ENCODE data around the gene GATD1.
A peak's percentile ranks its signal among the peaks of the same experiment; 100 is the strongest.

The GATD1 gene

DNA sequence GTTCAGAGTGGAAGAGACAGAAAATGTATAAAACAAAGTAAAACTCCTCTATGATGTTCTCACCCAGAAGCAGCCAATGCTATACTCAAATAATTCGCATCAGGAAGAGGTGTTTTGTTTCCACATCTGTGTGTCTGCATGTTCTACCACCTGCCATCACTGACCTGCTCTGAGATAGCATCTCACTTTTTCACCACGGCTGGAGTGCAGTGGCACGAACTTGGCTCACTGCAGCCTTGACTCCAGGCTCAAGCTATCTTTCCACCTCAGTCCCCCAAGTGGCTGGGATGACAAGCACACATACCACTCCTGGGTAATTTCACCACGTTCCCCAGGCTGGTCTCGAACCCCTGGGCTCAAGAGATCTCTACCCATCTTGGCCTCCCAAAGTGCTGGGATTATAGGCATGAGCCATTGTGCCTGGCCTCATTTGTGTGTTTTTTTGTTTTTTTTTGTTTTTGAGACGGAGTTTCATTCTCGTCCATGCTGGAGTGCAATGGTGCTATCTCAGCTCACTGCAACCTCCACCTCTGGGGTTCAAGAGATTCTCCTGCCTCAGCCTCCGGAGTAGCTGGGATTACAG is 15.7 kb downstream of the GATD1 start:
- no peak for DNase-seq
- no peaks in the 10 kb centered on the region for H3K27me3 ChIP-seq (replicated peaks in 2 of 5; ENCODE audit: control insufficient read depth in 4 of 5, insufficient read depth in 5 of 5, low read length in 4 of 5)
- no peaks in the 10 kb centered on the region for H3K9me3 ChIP-seq (ENCODE audit: control extremely low read depth in 1 of 5, control insufficient read depth in 4 of 5, insufficient read depth in 2 of 5, low read depth in 1 of 5, low read length in 4 of 5)
- H3K27ac ChIP-seq (ENCODE audit: insufficient read depth in 1 of 2, low read depth in 1 of 2, low read length in 2 of 2, poor library complexity in 1 of 2, severe bottlenecking in 2 of 2), result no peak overlapping the region
- no peak overlapping the region for H3K4me3 ChIP-seq (ENCODE audit: control insufficient read depth in 1 of 7, extremely low read depth in 1 of 7, insufficient read depth in 4 of 7, low read depth in 2 of 7, low read length in 6 of 7)
- peaks cover 12 to 87% (median 64%) of the 10 kb centered on the region in 4 experiments for H3K36me3 ChIP-seq (ENCODE audit: control insufficient read depth in 4 of 4, insufficient read depth in 4 of 4, low read length in 3 of 4)
- no peaks in the 10 kb centered on the region for H3K4me1 ChIP-seq (ENCODE audit: control extremely low read depth in 1 of 4, control insufficient read depth in 4 of 4, insufficient read depth in 4 of 4, low read length in 3 of 4)
- CTCF ChIA-PET, result interaction anchor here (0.8 to 9.7 kb wide), 8 partner anchors 10 to 99 kb away, joined by 3 to 103 read pairs (median 4); partner anchors contain the start of genes GATD1 and TALDO1
- POLR2A ChIA-PET, result no interaction called here
- WGBS (ENCODE audit: insufficient coverage), result 99% methylated on average over 7 of the region's 8 CpGs

- Histone ChIP-seq H3K4me3 (ENCODE audit: control insufficient read depth in 1 of 7, extremely low read depth in 1 of 7, insufficient read depth in 4 of 7, low read depth in 2 of 7, low read length in 6 of 7) (no peak overlapping the region), H3K4me1 (ENCODE audit: control extremely low read depth in 1 of 4, control insufficient read depth in 4 of 4, insufficient read depth in 4 of 4, low read length in 3 of 4) (no peaks in the 10 kb centered on the region), H3K27ac (ENCODE audit: insufficient read depth in 1 of 2, low read depth in 1 of 2, low read length in 2 of 2, poor library complexity in 1 of 2, severe bottlenecking in 2 of 2) (no peak overlapping the region), H3K36me3 (ENCODE audit: control insufficient read depth in 4 of 4, insufficient read depth in 4 of 4, low read length in 3 of 4) (peaks cover 12 to 88% (median 71%) of the 10 kb centered on the region in 4 experiments), H3K27me3 (replicated peaks in 2 of 5; ENCODE audit: control insufficient read depth in 4 of 5, insufficient read depth in 5 of 5, low read length in 4 of 5) (no peaks in the 10 kb centered on the region), H3K9me3 (ENCODE audit: control extremely low read depth in 1 of 5, control insufficient read depth in 4 of 5, insufficient read depth in 2 of 5, low read depth in 1 of 5, low read length in 4 of 5) (no peaks in the 10 kb centered on the region)
- no peak for DNase-seq
- CTCF ChIA-PET, result interaction anchor here (0.7 to 9.7 kb wide), 3 partner anchors 16 to 35 kb away, joined by 3 to 103 read pairs (median 5); no protein-coding TSS in a partner anchor
- POLR2A ChIA-PET, result no interaction called here
These were observed 17.1 kb downstream of the GATD1 start for GRCh38 chr11:760236-760635.

- H3K27me3 ChIP-seq (replicated peaks in 2 of 5; ENCODE audit: control insufficient read depth in 4 of 5, insufficient read depth in 5 of 5, low read length in 4 of 5), result no peaks in the 10 kb centered on the region
- peaks cover 7 to 56% (median 43%) of the 10 kb centered on the region in 4 experiments for H3K4me1 ChIP-seq (ENCODE audit: control extremely low read depth in 1 of 4, control insufficient read depth in 4 of 4, insufficient read depth in 4 of 4, low read length in 3 of 4)
- H3K9me3 ChIP-seq (ENCODE audit: control extremely low read depth in 1 of 5, control insufficient read depth in 4 of 5, insufficient read depth in 2 of 5, low read depth in 1 of 5, low read length in 4 of 5), result no peaks in the 10 kb centered on the region
- peaks cover 0 to 20% (median 5%) of the 10 kb centered on the region in 4 experiments for H3K36me3 ChIP-seq (ENCODE audit: control insufficient read depth in 4 of 4, insufficient read depth in 4 of 4, low read length in 3 of 4)
- WGBS (ENCODE audit: insufficient coverage), result 6% methylated on average over 2 of the region's 2 CpGs
- DNase-seq, result no peak
- ChIA-PET CTCF (interaction anchor here (0.6 to 9.2 kb wide), 5 partner anchors 9 to 65 kb away, joined by 3 to 133 read pairs (median 6); no protein-coding TSS in a partner anchor), POLR2A (no interaction called here)
- H3K27ac ChIP-seq (ENCODE audit: insufficient read depth in 1 of 2, low read depth in 1 of 2, low read length in 2 of 2, poor library complexity in 1 of 2, severe bottlenecking in 2 of 2), result peak overlapping the region; percentile 91 to 99
- peak overlapping the region in 6 of 7 experiments; percentile 44 to 100 (median 94) for H3K4me3 ChIP-seq (ENCODE audit: control insufficient read depth in 1 of 7, extremely low read depth in 1 of 7, insufficient read depth in 4 of 7, low read depth in 2 of 7, low read length in 6 of 7)
These were observed 27.6 kb downstream of the GATD1 start for GRCh38 chr11:749731-750130.

DNA sequence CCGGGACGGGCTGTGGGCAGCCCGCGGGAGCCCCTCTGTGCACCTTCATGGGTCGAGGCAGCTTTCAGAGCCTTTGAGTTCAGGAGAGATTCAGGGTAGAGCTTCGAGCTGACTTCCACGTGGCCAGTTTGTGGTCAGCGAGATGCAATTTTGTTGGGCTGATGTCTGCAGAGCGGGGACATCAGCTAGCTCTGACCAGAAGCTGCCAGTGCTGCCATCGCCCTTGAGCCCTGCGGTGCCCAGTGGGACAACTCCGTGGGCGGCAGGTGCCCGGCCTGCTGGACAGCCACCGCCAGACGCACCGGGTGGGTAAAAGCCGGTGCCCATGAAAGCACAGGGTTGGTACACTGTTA is 29.3 kb downstream of the GATD1 start:
- DNase-seq, result peak in 1 of 3 donors; percentile 45
- Histone ChIP-seq H3K27ac (ENCODE audit: insufficient read depth in 1 of 2, low read depth in 1 of 2, low read length in 2 of 2, poor library complexity in 1 of 2, severe bottlenecking in 2 of 2) (peak overlapping the region; percentile 91 to 99), H3K9me3 (ENCODE audit: control extremely low read depth in 1 of 5, control insufficient read depth in 4 of 5, insufficient read depth in 2 of 5, low read depth in 1 of 5, low read length in 4 of 5) (no peaks in the 10 kb centered on the region), H3K4me3 (ENCODE audit: control insufficient read depth in 1 of 7, extremely low read depth in 1 of 7, insufficient read depth in 4 of 7, low read depth in 2 of 7, low read length in 6 of 7) (peak overlapping the region; percentile 69 to 100 (median 93)), H3K27me3 (replicated peaks in 2 of 5; ENCODE audit: control insufficient read depth in 4 of 5, insufficient read depth in 5 of 5, low read length in 4 of 5) (no peaks in the 10 kb centered on the region), H3K36me3 (ENCODE audit: control insufficient read depth in 4 of 4, insufficient read depth in 4 of 4, low read length in 3 of 4) (peaks cover 0 to 20% (median 5%) of the 10 kb centered on the region in 4 experiments), H3K4me1 (ENCODE audit: control extremely low read depth in 1 of 4, control insufficient read depth in 4 of 4, insufficient read depth in 4 of 4, low read length in 3 of 4) (peaks cover 7 to 56% (median 43%) of the 10 kb centered on the region in 4 experiments)
- ChIA-PET CTCF (interaction anchor here (0.7 to 9.2 kb wide), 8 partner anchors 9 to 110 kb away, joined by 3 to 133 read pairs (median 4); no protein-coding TSS in a partner anchor), POLR2A (interaction anchor here (0.9 to 1.4 kb wide), 3 partner anchors 10 to 21 kb away, joined by 3 to 8 read pairs (median 5); no protein-coding TSS in a partner anchor)
- WGBS (ENCODE audit: insufficient coverage), result under 1% methylated on average over 18 of the region's 18 CpGs

GRCh38 chr11:747158-748006 is 29.9 kb downstream of the GATD1 start, which contains the start of gene TALDO1:
TALDO1 (plus strand) TSS chr11:747464; CDS start chr11:747482, 18 bp downstream.
- H3K27ac ChIP-seq (ENCODE audit: insufficient read depth in 1 of 2, low read depth in 1 of 2, low read length in 2 of 2, poor library complexity in 1 of 2, severe bottlenecking in 2 of 2), result peak within 1 kb of the TSS; percentile 91 to 99
- CTCF ChIA-PET, result interaction anchor here (0.7 to 9.2 kb wide), 8 partner anchors 8 to 109 kb away, joined by 3 to 133 read pairs (median 4); no protein-coding TSS in a partner anchor
- peaks cover 7 to 56% (median 42%) of the 10 kb centered on the region in 4 experiments for H3K4me1 ChIP-seq (ENCODE audit: control extremely low read depth in 1 of 4, control insufficient read depth in 4 of 4, insufficient read depth in 4 of 4, low read length in 3 of 4)
- POLR2A ChIA-PET, result interaction anchor here (1.4 kb wide), 1 partner anchor 10 kb away, joined by 8 read pairs; no protein-coding TSS in a partner anchor
- peak within 1 kb of the TSS; percentile 69 to 100 (median 93) for H3K4me3 ChIP-seq (ENCODE audit: control insufficient read depth in 1 of 7, extremely low read depth in 1 of 7, insufficient read depth in 4 of 7, low read depth in 2 of 7, low read length in 6 of 7)
- DNase-seq, result peak; percentile 86 to 93 (median 92)
- H3K9me3 ChIP-seq (ENCODE audit: control extremely low read depth in 1 of 5, control insufficient read depth in 4 of 5, insufficient read depth in 2 of 5, low read depth in 1 of 5, low read length in 4 of 5), result no peaks in the 10 kb centered on the region
- H3K27me3 ChIP-seq (replicated peaks in 2 of 5; ENCODE audit: control insufficient read depth in 4 of 5, insufficient read depth in 5 of 5, low read length in 4 of 5), result no peaks in the 10 kb centered on the region
- WGBS (ENCODE audit: insufficient coverage), result 0% methylated on average over 95 of the region's 112 CpGs
- H3K36me3 ChIP-seq (ENCODE audit: control insufficient read depth in 4 of 4, insufficient read depth in 4 of 4, low read length in 3 of 4), result peaks cover 0 to 14% (median 2%) of the 10 kb centered on the region in 4 experiments

- ChIA-PET POLR2A (interaction anchor here (1.4 kb wide), 1 partner anchor 9 kb away, joined by 8 read pairs; no protein-coding TSS in a partner anchor), CTCF (interaction anchor here (1.8 to 9.2 kb wide), 4 partner anchors 10 to 30 kb away, joined by 5 to 133 read pairs (median 17); no protein-coding TSS in a partner anchor)
- Histone ChIP-seq H3K9me3 (ENCODE audit: control extremely low read depth in 1 of 5, control insufficient read depth in 4 of 5, insufficient read depth in 2 of 5, low read depth in 1 of 5, low read length in 4 of 5) (no peaks in the 10 kb centered on the region), H3K27ac (ENCODE audit: insufficient read depth in 1 of 2, low read depth in 1 of 2, low read length in 2 of 2, poor library complexity in 1 of 2, severe bottlenecking in 2 of 2) (peak overlapping the region; percentile 2 to 54), H3K27me3 (replicated peaks in 2 of 5; ENCODE audit: control insufficient read depth in 4 of 5, insufficient read depth in 5 of 5, low read length in 4 of 5) (no peaks in the 10 kb centered on the region), H3K4me3 (ENCODE audit: control insufficient read depth in 1 of 7, extremely low read depth in 1 of 7, insufficient read depth in 4 of 7, low read depth in 2 of 7, low read length in 6 of 7) (peak overlapping the region; percentile 69 to 100 (median 93)), H3K36me3 (ENCODE audit: control insufficient read depth in 4 of 4, insufficient read depth in 4 of 4, low read length in 3 of 4) (peaks cover 0 to 12% (median under 1%) of the 10 kb centered on the region in 4 experiments), H3K4me1 (ENCODE audit: control extremely low read depth in 1 of 4, control insufficient read depth in 4 of 4, insufficient read depth in 4 of 4, low read length in 3 of 4) (peaks cover 7 to 54% (median 42%) of the 10 kb centered on the region in 4 experiments)
- WGBS (ENCODE audit: insufficient coverage), result 30% methylated on average over 38 of the region's 46 CpGs
- peak in 2 of 3 donors; percentile 55 to 67 for DNase-seq
These were observed 30.8 kb downstream of the GATD1 start for GRCh38 chr11:746289-747157.

Data from common myeloid progenitor, CD34-positive (primary cell).